GM23338 (cell line): ENCODE data around the gene AQP5.
A peak's percentile ranks its signal among the peaks of the same experiment; 100 is the strongest.

Experiments used
- CREB1 ChIP-seq: fragments of 250-450 bp; sonication (Bioruptor Pico); IDR thresholded peaks from 2 replicates; pipeline ENCODE4 v1.5.0; 2020; ENCODE audit warnings: low read depth, mild to moderate bottlenecking, moderate library complexity
- ETS1 ChIP-seq: IDR thresholded peaks from 2 replicates; pipeline ENCODE4 v1.6.1; 2016; ENCODE audit warnings: antibody characterized with exemption
- EZH2 ChIP-seq: fragments of 200-600 bp; sonication (generic); IDR thresholded peaks from one replicate; pipeline ENCODE4 v1.8.0; 2017; ENCODE audit warnings: antibody characterized with exemption, mild to moderate bottlenecking, low read depth; ENCODE audit not compliant: unreplicated experiment
- EZH2phosphoT487 ChIP-seq: fragments of 200-600 bp; sonication (generic); IDR thresholded peaks from one replicate; pipeline ENCODE4 v1.8.1; 2018; ENCODE audit warnings: antibody characterized with exemption; ENCODE audit not compliant: unreplicated experiment
- JUNB ChIP-seq: IDR thresholded peaks from one replicate; pipeline ENCODE4 v1.6.1; 2016; ENCODE audit warnings: antibody characterized with exemption; ENCODE audit not compliant: unreplicated experiment
- NANOG ChIP-seq: IDR thresholded peaks from 2 replicates; pipeline ENCODE4 v1.6.1; 2016; ENCODE audit warnings: antibody characterized with exemption, borderline replicate concordance
- POLR2AphosphoS5 ChIP-seq: IDR thresholded peaks from 2 replicates; pipeline ENCODE4 v1.6.1; 2016; ENCODE audit warnings: antibody characterized with exemption, low read depth
- REST ChIP-seq: IDR thresholded peaks from one replicate; pipeline ENCODE4 v1.6.1; 2018; ENCODE audit warnings: antibody characterized with exemption; ENCODE audit not compliant: unreplicated experiment
- ZNF114 ChIP-seq: fragments of 250-450 bp; sonication (Bioruptor Pico); IDR thresholded peaks from 2 replicates; pipeline ENCODE4 v1.5.0; 2020; ENCODE audit warnings: mild to moderate bottlenecking, moderate library complexity
- ZNF331 ChIP-seq: fragments of 250-450 bp; sonication (Bioruptor Pico); IDR thresholded peaks from 2 replicates; pipeline ENCODE4 v1.5.0; 2020; ENCODE audit warnings: low read depth, mild to moderate bottlenecking, moderate library complexity
- TF ChIP-seq, protein P1 (sequence below), 2 experiments: fragments of 200-600 bp in 1 of 2; sonication (generic) in 1 of 2; conservative IDR thresholded peaks; 2 replicates each; pipeline versions ENCODE4 v1.5.1 to v1.6.1; 2016 to 2017; ENCODE audit warnings: antibody characterized with exemption in 2 of 2, low read depth in 2 of 2, mild to moderate bottlenecking in 2 of 2, moderate library complexity in 1 of 2

DNA sequence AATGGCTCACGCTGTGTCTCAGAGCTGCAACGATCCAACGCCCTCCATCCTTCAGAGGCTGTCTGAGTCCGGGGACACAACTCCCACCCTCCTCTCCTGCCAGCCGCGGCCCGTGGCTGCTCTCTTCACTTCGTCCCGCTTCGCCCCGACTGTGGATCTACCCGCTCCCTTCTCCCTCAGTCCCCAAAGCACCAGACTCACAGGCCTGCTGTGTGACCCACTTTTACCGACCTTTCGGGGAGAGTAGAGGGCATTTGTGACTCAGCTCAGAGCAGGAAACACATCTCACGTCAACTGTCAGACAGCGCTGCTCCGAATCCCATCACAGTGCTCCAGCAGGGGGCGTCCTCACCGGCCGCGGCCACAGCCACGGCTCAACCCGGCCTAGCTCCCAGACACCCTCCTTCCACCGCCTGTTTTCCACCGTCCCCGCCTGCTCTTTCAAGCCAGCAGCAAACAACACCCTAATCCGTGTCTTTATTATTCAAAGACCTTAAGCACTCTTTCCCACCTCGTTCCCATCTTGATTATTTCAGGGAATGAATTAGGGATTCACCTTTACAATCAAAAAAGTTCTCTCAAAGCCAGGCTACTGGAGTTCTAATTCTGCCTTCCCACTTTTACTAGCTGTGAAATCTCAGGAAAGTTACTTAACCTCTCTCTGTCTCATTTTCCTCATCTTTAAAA is 16.1 kb upstream of the AQP5 start:
- no peak for TF ChIP-seq POLR2AphosphoS5
- TF ChIP-seq EZH2 = no peak
- TF ChIP-seq, protein P1, sequence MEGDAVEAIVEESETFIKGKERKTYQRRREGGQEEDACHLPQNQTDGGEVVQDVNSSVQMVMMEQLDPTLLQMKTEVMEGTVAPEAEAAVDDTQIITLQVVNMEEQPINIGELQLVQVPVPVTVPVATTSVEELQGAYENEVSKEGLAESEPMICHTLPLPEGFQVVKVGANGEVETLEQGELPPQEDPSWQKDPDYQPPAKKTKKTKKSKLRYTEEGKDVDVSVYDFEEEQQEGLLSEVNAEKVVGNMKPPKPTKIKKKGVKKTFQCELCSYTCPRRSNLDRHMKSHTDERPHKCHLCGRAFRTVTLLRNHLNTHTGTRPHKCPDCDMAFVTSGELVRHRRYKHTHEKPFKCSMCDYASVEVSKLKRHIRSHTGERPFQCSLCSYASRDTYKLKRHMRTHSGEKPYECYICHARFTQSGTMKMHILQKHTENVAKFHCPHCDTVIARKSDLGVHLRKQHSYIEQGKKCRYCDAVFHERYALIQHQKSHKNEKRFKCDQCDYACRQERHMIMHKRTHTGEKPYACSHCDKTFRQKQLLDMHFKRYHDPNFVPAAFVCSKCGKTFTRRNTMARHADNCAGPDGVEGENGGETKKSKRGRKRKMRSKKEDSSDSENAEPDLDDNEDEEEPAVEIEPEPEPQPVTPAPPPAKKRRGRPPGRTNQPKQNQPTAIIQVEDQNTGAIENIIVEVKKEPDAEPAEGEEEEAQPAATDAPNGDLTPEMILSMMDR (conservative IDR thresholded peaks at IDR 0.05; ENCODE audit: low read depth in 2 of 2) = peak; percentile 89 to 94
- TF ChIP-seq ZNF331 = no peak
- TF ChIP-seq CREB1 = peak; percentile 55
- TF ChIP-seq REST = peak; percentile 8
- no peak for TF ChIP-seq EZH2phosphoT487
- no peak for TF ChIP-seq ETS1
- TF ChIP-seq JUNB = no peak
- TF ChIP-seq NANOG = 0 out of 2 replicates have a peak, but pooled peaks have one; percentile 23
- TF ChIP-seq ZNF114 (CRISPR knock-in tag) = no peak
